ENCODE data around the gene PPP1R12A. TPM values are rescaled to one million over a fixed set of nuclear protein-coding genes. Genes with fewer than 3 reads are reported as not detected.
A peak's percentile ranks its signal among the peaks of the same experiment; 100 is the strongest.

PPP1R12A gene
- total and polyA plus RNA-seq, 9 of the 15 experiments (the other 6 are each of a cell fraction or from before 2014, with no cell fraction given): 26.4 to 119 (median 53.3) TPM

DNA sequence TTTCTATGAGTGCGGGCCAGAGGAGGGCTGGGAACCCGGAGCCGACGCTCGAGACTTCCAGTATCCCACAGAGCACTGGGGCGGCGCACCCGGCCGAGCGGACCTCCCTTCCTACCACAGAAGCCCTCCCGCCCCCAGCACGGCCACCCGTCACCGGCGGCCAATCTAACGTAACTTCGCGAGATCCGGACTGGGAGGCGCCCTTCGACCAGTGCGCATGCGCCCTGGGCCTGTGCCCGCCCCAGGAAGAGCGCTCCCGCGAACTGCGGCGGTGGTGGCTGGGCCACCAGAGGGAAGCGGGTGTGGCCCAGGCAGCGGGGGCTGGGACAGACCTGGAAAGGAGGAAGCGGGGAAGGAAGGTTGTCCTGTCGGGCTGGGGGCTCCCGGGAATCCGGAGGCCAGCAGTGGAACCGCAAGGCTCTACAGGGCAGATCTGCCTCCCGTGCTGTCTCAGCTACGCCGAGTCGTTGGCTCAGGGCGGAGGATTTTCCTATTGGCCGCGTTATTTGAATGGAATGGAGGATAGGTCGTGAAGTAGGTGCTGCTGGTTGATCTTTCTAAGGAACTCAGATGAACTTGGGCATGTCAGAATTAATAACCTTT is at the start of gene PPP1R12A (continued):
- TF ChIP-seq, protein P1, sequence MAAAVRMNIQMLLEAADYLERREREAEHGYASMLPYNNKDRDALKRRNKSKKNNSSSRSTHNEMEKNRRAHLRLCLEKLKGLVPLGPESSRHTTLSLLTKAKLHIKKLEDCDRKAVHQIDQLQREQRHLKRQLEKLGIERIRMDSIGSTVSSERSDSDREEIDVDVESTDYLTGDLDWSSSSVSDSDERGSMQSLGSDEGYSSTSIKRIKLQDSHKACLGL (CRISPR knock-in tag; IDR thresholded peaks at IDR 0.05; ENCODE audit: borderline replicate concordance, poor library complexity, severe bottlenecking): no peak
- TF ChIP-seq, protein P2, sequence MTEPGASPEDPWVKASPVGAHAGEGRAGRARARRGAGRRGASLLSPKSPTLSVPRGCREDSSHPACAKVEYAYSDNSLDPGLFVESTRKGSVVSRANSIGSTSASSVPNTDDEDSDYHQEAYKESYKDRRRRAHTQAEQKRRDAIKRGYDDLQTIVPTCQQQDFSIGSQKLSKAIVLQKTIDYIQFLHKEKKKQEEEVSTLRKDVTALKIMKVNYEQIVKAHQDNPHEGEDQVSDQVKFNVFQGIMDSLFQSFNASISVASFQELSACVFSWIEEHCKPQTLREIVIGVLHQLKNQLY (CRISPR knock-in tag; conservative IDR thresholded peaks at IDR 0.05): no peak
- TF ChIP-seq, protein P3, sequence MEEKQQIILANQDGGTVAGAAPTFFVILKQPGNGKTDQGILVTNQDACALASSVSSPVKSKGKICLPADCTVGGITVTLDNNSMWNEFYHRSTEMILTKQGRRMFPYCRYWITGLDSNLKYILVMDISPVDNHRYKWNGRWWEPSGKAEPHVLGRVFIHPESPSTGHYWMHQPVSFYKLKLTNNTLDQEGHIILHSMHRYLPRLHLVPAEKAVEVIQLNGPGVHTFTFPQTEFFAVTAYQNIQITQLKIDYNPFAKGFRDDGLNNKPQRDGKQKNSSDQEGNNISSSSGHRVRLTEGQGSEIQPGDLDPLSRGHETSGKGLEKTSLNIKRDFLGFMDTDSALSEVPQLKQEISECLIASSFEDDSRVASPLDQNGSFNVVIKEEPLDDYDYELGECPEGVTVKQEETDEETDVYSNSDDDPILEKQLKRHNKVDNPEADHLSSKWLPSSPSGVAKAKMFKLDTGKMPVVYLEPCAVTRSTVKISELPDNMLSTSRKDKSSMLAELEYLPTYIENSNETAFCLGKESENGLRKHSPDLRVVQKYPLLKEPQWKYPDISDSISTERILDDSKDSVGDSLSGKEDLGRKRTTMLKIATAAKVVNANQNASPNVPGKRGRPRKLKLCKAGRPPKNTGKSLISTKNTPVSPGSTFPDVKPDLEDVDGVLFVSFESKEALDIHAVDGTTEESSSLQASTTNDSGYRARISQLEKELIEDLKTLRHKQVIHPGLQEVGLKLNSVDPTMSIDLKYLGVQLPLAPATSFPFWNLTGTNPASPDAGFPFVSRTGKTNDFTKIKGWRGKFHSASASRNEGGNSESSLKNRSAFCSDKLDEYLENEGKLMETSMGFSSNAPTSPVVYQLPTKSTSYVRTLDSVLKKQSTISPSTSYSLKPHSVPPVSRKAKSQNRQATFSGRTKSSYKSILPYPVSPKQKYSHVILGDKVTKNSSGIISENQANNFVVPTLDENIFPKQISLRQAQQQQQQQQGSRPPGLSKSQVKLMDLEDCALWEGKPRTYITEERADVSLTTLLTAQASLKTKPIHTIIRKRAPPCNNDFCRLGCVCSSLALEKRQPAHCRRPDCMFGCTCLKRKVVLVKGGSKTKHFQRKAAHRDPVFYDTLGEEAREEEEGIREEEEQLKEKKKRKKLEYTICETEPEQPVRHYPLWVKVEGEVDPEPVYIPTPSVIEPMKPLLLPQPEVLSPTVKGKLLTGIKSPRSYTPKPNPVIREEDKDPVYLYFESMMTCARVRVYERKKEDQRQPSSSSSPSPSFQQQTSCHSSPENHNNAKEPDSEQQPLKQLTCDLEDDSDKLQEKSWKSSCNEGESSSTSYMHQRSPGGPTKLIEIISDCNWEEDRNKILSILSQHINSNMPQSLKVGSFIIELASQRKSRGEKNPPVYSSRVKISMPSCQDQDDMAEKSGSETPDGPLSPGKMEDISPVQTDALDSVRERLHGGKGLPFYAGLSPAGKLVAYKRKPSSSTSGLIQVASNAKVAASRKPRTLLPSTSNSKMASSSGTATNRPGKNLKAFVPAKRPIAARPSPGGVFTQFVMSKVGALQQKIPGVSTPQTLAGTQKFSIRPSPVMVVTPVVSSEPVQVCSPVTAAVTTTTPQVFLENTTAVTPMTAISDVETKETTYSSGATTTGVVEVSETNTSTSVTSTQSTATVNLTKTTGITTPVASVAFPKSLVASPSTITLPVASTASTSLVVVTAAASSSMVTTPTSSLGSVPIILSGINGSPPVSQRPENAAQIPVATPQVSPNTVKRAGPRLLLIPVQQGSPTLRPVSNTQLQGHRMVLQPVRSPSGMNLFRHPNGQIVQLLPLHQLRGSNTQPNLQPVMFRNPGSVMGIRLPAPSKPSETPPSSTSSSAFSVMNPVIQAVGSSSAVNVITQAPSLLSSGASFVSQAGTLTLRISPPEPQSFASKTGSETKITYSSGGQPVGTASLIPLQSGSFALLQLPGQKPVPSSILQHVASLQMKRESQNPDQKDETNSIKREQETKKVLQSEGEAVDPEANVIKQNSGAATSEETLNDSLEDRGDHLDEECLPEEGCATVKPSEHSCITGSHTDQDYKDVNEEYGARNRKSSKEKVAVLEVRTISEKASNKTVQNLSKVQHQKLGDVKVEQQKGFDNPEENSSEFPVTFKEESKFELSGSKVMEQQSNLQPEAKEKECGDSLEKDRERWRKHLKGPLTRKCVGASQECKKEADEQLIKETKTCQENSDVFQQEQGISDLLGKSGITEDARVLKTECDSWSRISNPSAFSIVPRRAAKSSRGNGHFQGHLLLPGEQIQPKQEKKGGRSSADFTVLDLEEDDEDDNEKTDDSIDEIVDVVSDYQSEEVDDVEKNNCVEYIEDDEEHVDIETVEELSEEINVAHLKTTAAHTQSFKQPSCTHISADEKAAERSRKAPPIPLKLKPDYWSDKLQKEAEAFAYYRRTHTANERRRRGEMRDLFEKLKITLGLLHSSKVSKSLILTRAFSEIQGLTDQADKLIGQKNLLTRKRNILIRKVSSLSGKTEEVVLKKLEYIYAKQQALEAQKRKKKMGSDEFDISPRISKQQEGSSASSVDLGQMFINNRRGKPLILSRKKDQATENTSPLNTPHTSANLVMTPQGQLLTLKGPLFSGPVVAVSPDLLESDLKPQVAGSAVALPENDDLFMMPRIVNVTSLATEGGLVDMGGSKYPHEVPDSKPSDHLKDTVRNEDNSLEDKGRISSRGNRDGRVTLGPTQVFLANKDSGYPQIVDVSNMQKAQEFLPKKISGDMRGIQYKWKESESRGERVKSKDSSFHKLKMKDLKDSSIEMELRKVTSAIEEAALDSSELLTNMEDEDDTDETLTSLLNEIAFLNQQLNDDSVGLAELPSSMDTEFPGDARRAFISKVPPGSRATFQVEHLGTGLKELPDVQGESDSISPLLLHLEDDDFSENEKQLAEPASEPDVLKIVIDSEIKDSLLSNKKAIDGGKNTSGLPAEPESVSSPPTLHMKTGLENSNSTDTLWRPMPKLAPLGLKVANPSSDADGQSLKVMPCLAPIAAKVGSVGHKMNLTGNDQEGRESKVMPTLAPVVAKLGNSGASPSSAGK (IDR thresholded peaks at IDR 0.05): no peak
- no peak for TF ChIP-seq SMARCB1 (IDR thresholded peaks at IDR 0.05; ENCODE audit: insufficient read length, low read depth)
- no peak for TF ChIP-seq ZNF41 (CRISPR knock-in tag; conservative IDR thresholded peaks at IDR 0.05)
- no peak for TF ChIP-seq KDM2B (CRISPR knock-in tag; IDR thresholded peaks at IDR 0.05)
- TF ChIP-seq SPI1 (IDR thresholded peaks at IDR 0.05; ENCODE audit: borderline replicate concordance, low read depth, low read length): peak; percentile 72
- no peak for TF ChIP-seq NFIX (CRISPR knock-in tag; IDR thresholded peaks at IDR 0.05; ENCODE audit: low read depth)
- no peak for TF ChIP-seq BACH1 (tag; IDR thresholded peaks at IDR 0.05)
- TF ChIP-seq, protein P4, sequence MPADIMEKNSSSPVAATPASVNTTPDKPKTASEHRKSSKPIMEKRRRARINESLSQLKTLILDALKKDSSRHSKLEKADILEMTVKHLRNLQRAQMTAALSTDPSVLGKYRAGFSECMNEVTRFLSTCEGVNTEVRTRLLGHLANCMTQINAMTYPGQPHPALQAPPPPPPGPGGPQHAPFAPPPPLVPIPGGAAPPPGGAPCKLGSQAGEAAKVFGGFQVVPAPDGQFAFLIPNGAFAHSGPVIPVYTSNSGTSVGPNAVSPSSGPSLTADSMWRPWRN (IDR thresholded peaks at IDR 0.05; ENCODE audit: low read depth): no peak
- TF ChIP-seq PML (IDR thresholded peaks at IDR 0.05; ENCODE audit: low read length): peak; percentile 74
- TF ChIP-seq PYGO2 (tag; IDR thresholded peaks at IDR 0.05): no peak
- no peak for TF ChIP-seq ZNF77 (CRISPR knock-in tag; IDR thresholded peaks at IDR 0.05)
- TF ChIP-seq KAT8 (IDR thresholded peaks at IDR 0.05; ENCODE audit: low read depth): no peak
- no peak for TF ChIP-seq TRIM28 (IDR thresholded peaks at IDR 0.05)

All from K562 (cell line).